NOMO-1 treated with DMSO at 0.1 percent for 48 hours (cell line): ENCODE data around the gene LGR5.

Experiments used
- DNase-seq: peaks from one replicate; lab custom pipeline; 2025; ENCODE audit not compliant: unreplicated experiment; lab: John Stamatoyannopoulos, UW

The LGR5 gene

DNA sequence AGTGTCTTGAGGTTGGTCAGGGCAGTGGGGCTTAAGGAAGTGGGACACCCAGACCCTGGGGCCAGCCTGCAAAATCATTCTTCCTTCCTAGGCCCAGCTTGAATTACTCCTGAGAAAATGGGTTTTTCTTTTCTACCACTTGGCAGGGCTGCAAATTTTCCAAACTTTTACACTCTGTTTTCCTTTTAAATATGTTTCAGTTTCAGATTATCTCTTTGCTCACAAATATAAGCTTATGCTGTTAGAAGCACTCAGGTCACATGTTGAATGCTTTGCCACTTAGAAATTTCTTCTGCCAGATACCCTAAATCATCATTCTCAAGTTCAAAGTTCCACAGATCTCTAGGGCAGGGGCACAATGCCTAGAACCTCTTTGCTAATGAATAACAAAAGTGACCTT, 2.9 kb upstream of the LGR5 start:
- DNase-seq, result no peak

- no peak for DNase-seq
Observed at GRCh38 chr12:71438670-71439361, 782 bp upstream of the LGR5 start.

DNA sequence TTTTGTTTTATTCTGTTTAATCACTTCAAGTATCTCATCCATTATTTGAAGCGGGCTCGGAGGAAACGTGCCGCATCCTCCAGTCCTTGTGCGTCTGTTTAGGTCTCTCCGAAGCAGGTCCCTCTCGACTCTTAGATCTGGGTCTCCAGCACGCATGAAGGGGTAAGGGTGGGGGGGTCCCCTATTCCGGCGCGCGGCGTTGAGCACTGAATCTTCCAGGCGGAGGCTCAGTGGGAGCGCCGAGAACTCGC, 311 bp upstream of the LGR5 start:
- DNase-seq, result no peak

GRCh38 chr12:71440345-71440762, 756 bp downstream of the LGR5 start:
- no peak for DNase-seq

- DNase-seq, result no peak
Observed at GRCh38 chr12:71440763-71441748, 1.5 kb downstream of the LGR5 start.

DNA sequence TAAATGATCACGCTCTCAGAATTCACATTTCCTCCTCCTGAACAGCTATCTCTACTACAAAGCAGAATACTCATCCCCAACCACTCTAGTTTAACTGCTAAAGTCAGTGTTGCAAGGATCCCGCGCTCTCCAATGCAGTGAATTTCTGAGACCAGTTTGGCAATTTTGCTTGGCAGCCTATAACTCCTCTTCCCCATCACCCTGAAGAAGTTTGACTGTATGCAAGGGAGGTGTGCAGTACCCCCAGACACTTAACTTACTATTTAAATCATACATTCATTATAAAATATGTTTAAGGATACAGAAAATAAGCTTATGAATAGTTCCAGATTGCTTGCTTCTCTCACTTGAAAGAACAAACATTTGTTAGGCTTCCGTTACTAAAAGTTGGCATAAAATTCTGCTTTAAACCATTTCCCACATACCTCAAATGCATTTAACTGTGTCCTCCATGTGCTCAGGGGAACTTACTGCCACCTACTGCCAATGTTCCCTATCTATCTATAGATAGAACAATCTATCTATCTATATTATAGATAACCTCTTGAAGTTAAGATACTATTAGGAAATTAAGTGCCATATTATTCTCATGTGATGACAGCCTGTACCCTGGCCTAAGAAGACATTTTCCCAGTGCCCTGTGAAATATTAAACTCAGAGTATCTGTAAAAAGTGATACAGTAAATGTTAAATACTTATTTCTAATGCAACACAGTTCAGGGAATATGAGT, 2.4 kb downstream of the LGR5 start:
- DNase-seq, result no peak

DNA sequence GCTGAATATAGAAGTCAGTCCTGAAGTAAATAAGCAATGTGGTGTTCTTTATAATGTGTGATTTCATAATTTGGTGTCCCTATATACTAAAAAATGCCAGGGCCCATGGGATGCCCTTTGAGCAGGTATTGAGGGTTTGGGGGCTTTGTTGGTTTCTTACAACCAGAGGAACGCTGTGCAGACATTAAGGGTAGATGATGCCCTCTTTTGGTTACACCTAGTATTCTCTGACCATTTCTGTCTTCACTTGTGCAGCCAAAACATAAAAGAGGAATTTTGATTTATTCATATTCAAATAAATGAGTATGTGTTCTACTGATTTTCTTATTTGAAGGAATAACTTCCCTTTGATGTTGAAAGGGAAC, 3.0 kb downstream of the LGR5 start:
- DNase-seq, result no peak

DNA sequence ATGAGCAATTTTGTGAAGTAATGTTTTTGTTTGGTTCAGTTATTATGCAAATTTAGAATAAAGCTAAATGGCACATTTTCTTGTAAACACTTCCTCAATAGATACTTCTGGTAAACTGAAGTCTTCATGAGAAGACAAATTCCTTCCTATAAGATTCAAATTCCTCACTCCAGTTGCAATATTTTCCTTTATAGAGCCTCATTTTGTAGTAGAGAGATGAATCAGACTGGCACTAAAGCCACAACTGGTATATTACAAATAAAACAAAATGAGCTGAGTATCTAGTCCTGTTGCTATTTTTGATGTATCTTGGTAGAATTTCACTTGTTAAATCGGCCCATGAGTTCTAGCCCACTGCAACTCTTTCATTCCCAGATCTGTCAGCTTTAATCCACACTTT, 5.5 kb downstream of the LGR5 start:
- no peak for DNase-seq

- DNase-seq, result no peak
Observed at GRCh38 chr12:71447691-71448132, 8.1 kb downstream of the LGR5 start.

- DNase-seq, result no peak
Observed at GRCh38 chr12:71448150-71448581, 8.6 kb downstream of the LGR5 start.

DNA sequence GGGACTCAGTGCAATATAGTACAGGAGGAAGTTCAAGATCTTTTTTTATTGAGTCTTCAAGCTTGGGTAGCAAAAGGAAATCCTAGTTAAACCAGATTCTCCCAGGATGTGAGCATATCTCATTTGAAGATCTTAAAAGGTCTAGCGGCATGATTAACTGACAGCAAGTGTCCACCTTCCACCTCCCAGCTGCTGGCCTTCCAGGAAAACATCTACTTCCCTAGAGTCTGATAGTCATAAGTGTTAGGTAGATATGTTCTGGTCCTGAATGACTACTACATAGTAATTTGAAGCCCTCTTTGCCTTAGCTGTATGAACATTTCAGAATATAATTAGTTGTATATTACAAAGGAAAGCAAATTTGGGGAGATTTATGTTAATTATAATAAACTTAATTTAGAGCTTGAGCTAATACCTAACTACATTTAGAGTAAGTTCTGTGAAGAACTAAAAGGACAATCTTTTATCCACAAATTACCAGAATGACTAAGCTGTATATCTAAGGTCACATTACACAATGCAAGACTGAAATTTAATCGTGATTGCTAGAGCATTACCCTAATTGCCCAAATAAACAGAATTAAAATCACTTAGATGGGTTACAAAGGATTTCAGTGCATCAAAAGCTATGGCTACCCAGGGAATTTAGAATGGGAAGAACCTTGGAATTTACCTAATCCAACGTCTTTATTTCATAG, 9.9 kb downstream of the LGR5 start:
- no peak for DNase-seq

DNA sequence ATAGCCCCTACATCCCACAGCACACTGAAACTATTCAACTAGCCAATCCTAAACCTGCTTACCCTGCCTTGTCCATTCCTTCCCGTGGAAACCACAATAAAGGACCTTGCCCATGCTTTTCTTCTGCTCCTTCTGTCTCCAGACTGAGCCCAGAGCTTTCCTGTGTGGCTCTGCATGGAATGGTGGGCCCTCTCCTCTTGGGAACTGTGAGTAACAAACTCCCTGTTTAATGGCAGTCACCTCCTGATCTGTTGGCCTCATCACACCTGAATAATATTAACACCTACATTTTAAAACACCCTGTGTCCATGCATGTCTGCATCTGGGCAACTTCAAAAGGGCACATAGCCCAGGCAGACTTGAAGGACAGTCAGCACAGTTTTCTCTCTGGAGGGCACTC, 12.4 kb downstream of the LGR5 start:
- no peak for DNase-seq

DNA sequence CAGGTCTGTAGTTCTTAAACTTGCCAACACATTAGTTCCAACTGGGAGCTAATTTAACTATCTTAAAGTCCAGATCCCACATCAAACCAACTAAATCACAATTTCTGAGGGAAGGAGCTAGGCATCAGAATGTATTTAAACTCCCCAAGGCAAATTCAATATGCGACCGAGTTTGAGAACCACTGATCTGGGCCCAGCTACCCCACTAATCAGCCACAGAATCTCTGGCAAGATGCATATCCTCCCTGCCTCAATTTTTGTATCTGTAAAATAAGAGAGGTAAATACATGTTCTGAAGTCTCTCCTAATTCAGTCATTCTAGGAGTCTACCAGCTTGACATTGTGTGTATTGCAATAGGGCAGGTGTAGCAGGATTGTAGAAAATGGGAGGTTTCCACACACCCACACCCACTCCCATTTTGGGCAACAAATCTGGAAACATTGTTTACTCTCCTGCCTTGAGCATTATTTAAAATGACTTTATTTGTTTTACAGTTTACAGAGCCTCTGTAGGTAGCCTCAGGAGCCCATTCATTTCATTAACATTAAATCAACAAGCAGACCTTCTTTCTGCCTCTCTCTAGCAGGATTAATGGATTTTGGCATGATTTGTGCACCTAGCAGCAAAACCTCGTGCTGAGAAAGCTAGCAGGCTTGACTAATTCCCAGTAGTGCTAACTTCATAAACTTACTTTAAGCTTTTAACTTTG, 15.6 kb downstream of the LGR5 start:
- DNase-seq, result no peak

- no peak for DNase-seq
Observed at GRCh38 chr12:71456316-71456715, 16.7 kb downstream of the LGR5 start.

DNA sequence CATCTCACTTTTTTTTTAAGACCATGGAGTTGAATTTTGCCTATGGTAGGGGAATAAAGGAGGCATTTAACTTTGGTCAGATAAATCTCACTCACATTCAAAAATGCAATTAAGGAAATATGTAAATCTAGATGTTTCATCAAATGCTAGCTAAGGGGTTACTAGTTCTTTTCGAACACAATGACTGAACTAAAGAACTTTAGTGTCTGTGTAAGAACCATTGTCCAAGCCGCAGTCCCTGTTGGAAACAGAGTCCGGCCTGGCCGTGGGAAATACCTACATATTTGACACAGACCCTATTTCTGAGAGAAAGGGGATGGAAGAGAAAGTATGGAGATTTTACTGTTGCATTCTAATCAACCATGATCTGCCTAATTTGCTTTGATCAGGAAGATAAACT, 17.4 kb downstream of the LGR5 start:
- DNase-seq, result no peak

DNA sequence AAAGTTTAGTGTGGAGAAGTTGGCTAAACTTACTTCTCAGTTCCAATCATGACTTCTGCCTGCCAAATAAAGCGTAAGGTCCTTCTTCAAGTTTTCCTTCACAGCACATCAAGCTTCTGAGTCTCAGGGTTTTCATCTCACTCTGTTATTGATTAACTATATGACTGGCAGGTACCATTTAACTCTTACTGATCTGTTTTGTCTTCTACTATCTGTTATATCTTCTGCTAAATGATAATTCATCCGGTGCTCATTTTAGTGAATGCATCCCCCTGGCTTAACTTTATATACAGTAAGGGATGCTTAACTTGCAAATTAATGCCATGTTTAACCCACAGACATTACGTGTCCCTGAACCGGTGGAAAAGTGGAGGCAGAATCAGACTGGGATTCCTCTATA, 20.7 kb downstream of the LGR5 start:
- no peak for DNase-seq

DNA sequence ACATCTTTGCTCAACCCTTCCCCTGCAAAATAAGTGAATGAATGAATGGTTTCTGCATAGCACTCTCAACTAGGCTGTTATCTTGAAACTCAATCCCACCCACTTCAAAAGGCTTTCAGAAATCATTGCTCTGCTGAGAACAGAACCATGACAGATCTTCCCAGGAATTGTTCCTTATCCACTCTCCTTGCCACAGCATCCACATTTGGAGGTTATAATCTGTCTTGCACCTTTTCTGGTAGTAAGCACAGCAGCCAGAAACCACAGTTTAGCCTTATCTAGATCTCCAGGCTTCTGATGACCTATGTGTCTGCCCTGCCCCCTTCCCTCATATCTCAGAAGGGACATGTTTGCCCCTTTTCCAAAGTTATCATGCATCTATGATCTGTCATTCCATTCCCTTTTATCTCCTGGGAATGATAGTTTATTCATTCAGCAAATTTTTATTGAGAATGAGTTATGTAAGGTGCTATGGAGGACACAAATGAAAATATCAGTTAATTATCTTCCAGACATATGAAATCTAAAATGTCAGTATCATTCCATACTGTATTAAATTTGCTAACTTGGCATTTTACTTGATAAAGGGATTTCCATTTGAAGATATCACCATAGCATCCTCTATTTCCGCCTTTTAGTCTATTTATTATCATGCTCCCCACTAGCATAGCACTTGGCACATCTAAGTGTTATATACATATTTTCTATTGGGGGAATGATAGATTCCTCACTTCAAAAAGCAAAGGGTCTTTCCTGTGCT, 21.4 kb downstream of the LGR5 start:
- no peak for DNase-seq

- DNase-seq, result no peak
Observed at GRCh38 chr12:71461787-71462328, 22.3 kb downstream of the LGR5 start.

DNA sequence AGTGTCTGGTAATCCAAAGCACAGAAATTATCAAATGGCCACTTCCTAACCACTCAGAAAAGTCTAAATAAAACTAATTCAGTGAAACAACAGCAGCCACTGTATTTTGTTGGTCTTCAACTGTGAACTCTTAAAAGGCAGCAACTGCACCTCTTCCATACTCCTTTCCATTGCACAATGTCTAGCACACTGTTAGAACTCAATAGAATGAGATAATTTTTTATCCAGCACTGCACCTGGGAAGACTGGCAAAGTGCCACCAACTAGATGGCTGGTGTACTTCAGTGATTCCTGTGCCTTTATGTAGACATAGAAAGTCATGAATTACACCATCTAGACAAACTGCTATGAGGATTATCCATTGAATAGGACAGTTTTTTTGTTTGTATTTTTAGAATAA, 26.2 kb downstream of the LGR5 start:
- no peak for DNase-seq
